Measurements from ENCODE around the gene VAV1. TPM values are rescaled to one million over a fixed set of nuclear protein-coding genes. Genes with fewer than 3 reads are reported as not detected.

Gene VAV1
- total and polyA plus RNA-seq, 9 of the 15 experiments (the other 6 are each of a cell fraction or from before 2014, with no cell fraction given): 0.46 to 20.1 (median 11.1) TPM

- no peak for TF ChIP-seq SP2 (IDR thresholded peaks at IDR 0.05; ENCODE audit: extremely low read depth, low read depth, low read length, poor library complexity, severe bottlenecking)
- TF ChIP-seq, protein P1, sequence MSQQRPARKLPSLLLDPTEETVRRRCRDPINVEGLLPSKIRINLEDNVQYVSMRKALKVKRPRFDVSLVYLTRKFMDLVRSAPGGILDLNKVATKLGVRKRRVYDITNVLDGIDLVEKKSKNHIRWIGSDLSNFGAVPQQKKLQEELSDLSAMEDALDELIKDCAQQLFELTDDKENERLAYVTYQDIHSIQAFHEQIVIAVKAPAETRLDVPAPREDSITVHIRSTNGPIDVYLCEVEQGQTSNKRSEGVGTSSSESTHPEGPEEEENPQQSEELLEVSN (IDR thresholded peaks at IDR 0.05; ENCODE audit: borderline replicate concordance in 1 of 2, extremely low read depth in 1 of 2, insufficient read depth in 1 of 2, insufficient read length in 1 of 2, low read depth in 1 of 2, low read length in 1 of 2, poor library complexity in 1 of 2, severe bottlenecking in 1 of 2): no peak
- peak; percentile 90 for TF ChIP-seq CEBPB (tag; IDR thresholded peaks at IDR 0.05)
- peak; percentile 80 to 82 (median 81) for TF ChIP-seq CTCF (IDR thresholded peaks at IDR 0.05 in 2 of 3, conservative IDR thresholded peaks at IDR 0.05 in 1 of 3; ENCODE audit: insufficient read depth in 2 of 3, low read depth in 1 of 3, low read length in 3 of 3)
- TF ChIP-seq ZNF143 (CRISPR knock-in tag; IDR thresholded peaks at IDR 0.05): peak; percentile 95
- 0 out of 2 replicates have a peak, but pooled peaks have one; percentile 53 for TF ChIP-seq ZNF668 (CRISPR knock-in tag; IDR thresholded peaks at IDR 0.05)
- TF ChIP-seq ZNF347 (CRISPR knock-in tag; IDR thresholded peaks at IDR 0.05; ENCODE audit: low read depth): no peak
- peak; percentile 85 for TF ChIP-seq BACH1 (tag; IDR thresholded peaks at IDR 0.05)
- TF ChIP-seq TAF1 (IDR thresholded peaks at IDR 0.05; ENCODE audit: control insufficient read depth, extremely low read depth, insufficient read depth, low read length, severe bottlenecking): no peak
- TF ChIP-seq CCAR2 (IDR thresholded peaks at IDR 0.05; ENCODE audit: low read depth, low read length): no peak
- TF ChIP-seq ZC3H4 (CRISPR knock-in tag; IDR thresholded peaks at IDR 0.05; ENCODE audit: borderline replicate concordance): no peak
- TF ChIP-seq ZNF263 (CRISPR knock-in tag; IDR thresholded peaks at IDR 0.05; ENCODE audit: borderline replicate concordance): no peak; the same call in 1 of the 2 replicates
- TF ChIP-seq, protein P2, sequence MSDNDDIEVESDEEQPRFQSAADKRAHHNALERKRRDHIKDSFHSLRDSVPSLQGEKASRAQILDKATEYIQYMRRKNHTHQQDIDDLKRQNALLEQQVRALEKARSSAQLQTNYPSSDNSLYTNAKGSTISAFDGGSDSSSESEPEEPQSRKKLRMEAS (CRISPR knock-in tag; IDR thresholded peaks at IDR 0.05): no peak
- TF ChIP-seq ARID2 (IDR thresholded peaks at IDR 0.05): no peak
- no peak for TF ChIP-seq TRIM28 (IDR thresholded peaks at IDR 0.05)
- TF ChIP-seq ZNF23 (CRISPR knock-in tag; IDR thresholded peaks at IDR 0.05): no peak
- TF ChIP-seq HOXB6 (CRISPR knock-in tag; IDR thresholded peaks at IDR 0.05; ENCODE audit: borderline replicate concordance): no peak
- no peak for TF ChIP-seq EHMT2 (IDR thresholded peaks at IDR 0.05)
- TF ChIP-seq NONO (IDR thresholded peaks at IDR 0.05; ENCODE audit: low read depth in 2 of 2, low read length in 1 of 2): no peak
- no peak; the same call in 1 of the 2 replicates for TF ChIP-seq DIDO1 (tag; IDR thresholded peaks at IDR 0.05; ENCODE audit: low read depth)
- TF ChIP-seq IRF9 (tag; IDR thresholded peaks at IDR 0.05): no peak
Observed at GRCh38 chr19:6737873-6738786, 34.4 kb upstream of the VAV1 start (continued).

Data from K562 (cell line).